Endodermal cell (in vitro differentiated cells): Measurements from ENCODE around the gene ZC3H12C. TPM values are rescaled to one million over a fixed set of nuclear protein-coding genes. Genes with fewer than 3 reads are reported as not detected.

ENCODE experiments used
- DNase-seq: peaks from one replicate; pipeline ENCODE4 v3.0.0-alpha.2; 2017
- H3K27ac ChIP-seq: 2 replicates; pipeline ENCODE4 v1.5.1; 2013; ENCODE audit warnings: mild to moderate bottlenecking, low read depth, low read length, moderate library complexity
- H3K27me3 ChIP-seq: 2 replicates; pipeline ENCODE4 v1.6.1; 2013; ENCODE audit warnings: mild to moderate bottlenecking, low read length, moderate library complexity; ENCODE audit not compliant: insufficient read depth, control insufficient read depth, poor library complexity, severe bottlenecking
- H3K36me3 ChIP-seq: 2 replicates; pipeline ENCODE4 v1.7.0; 2013; ENCODE audit warnings: mild to moderate bottlenecking, low read length, moderate library complexity; ENCODE audit not compliant: control insufficient read depth, insufficient read depth
- H3K4me1 ChIP-seq: one replicate; pipeline ENCODE4 v1.7.0; 2013; ENCODE audit warnings: low read length; ENCODE audit not compliant: control insufficient read depth, insufficient read depth
- H3K4me3 ChIP-seq: 2 replicates; pipeline ENCODE4 v1.5.1; 2013; ENCODE audit warnings: mild to moderate bottlenecking, low read length, moderate library complexity
- H3K9ac ChIP-seq: 2 replicates; pipeline ENCODE4 v1.6.1; 2013; ENCODE audit warnings: mild to moderate bottlenecking, low read length, moderate library complexity; ENCODE audit not compliant: poor library complexity, severe bottlenecking; ENCODE audit errors: extremely low read depth
- H3K9me3 ChIP-seq: 2 replicates; pipeline ENCODE4 v1.6.1; 2013; ENCODE audit warnings: mild to moderate bottlenecking, low read length, moderate library complexity; ENCODE audit not compliant: control insufficient read depth
- H3K27ac Mint-ChIP-seq: 2 replicates; pipeline ENCODE4 v1.8.0; 2020; ENCODE audit warnings: mixed read lengths
- H3K27me3 Mint-ChIP-seq: 2 replicates; pipeline ENCODE4 v1.8.0; 2021; ENCODE audit warnings: mild to moderate bottlenecking, mixed read lengths; ENCODE audit not compliant: insufficient read depth
- H3K36me3 Mint-ChIP-seq: 2 replicates; pipeline ENCODE4 v1.8.0; 2020; ENCODE audit warnings: low read depth, mixed read lengths
- H3K4me1 Mint-ChIP-seq: 2 replicates; pipeline ENCODE4 v1.8.0; 2020; ENCODE audit warnings: mixed read lengths
- H3K4me3 Mint-ChIP-seq: 2 replicates; pipeline ENCODE4 v1.8.0; 2020; ENCODE audit warnings: mild to moderate bottlenecking, moderate library complexity, mixed read lengths
- H3K9me3 Mint-ChIP-seq: 2 replicates; pipeline ENCODE4 v1.8.0; 2020; ENCODE audit warnings: mild to moderate bottlenecking, mixed read lengths
- WGBS, 2 experiments: methylation state at CpG; one replicate each; pipeline versions ENCODE4 v1.1.5 to v1.1.7; 2013; ENCODE audit warnings: missing lambda C conversion rate in 2 of 2, mixed read lengths in 1 of 2; ENCODE audit not compliant: insufficient coverage in 1 of 2, insufficient read length in 1 of 2; 5-methylcytosine and 5-hydroxymethylcytosine counted together
- total RNA-seq, 2 donors: library from RNA; stranded (reverse); fragmentation: NEBNext Ultra II Directional in 1 of 2; extraction: Animal tissue kit (Norgen Biotek cat#: 25700) in 1 of 2; gene quantifications; 2 replicates in 1 of 2; 3 replicates in 1 of 2; pipeline ENCODE4 v1.2.1, GENCODE V29; 2021
- TF ChIP-seq, protein P1 (sequence below): fragments of 200-600 bp; sonication (generic); conservative IDR thresholded peaks from 2 replicates; pipeline ENCODE4 v1.5.0; 2021; ENCODE audit warnings: antibody characterized with exemption, mild to moderate bottlenecking

Gene ZC3H12C
- total RNA-seq, 2 donors from 2014 or later, result 4.1 to 5.6 TPM

DNA sequence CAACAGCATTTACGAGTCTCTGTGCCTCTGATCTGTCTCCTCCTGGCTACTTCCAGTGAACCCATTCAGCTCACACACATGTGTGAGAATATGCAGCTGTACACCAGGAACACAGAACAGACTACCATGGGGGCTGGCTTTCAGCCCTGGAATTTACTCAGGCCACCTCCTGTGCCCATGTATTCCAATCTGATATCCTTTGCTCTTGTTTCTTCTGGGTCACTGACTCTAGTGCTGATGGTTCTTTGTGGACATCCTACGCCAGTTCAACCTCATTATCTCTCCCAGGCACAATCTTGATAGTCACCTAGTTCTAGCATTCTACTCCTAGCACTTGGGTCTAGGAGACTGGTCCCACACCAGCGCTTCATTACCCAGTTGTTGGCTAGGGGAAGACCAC is 23.0 kb upstream of the ZC3H12C start:
- Mint-ChIP-seq H3K36me3 (no peaks in the 10 kb centered on the region), H3K4me3 (no peak overlapping the region), H3K27me3 (no peaks in the 10 kb centered on the region), H3K27ac (no peak overlapping the region), H3K4me1 (no peaks in the 10 kb centered on the region), H3K9me3 (no peaks in the 10 kb centered on the region)
- Histone ChIP-seq H3K4me3 (no peak overlapping the region), H3K36me3 (no peaks in the 10 kb centered on the region), H3K9me3 (no peaks in the 10 kb centered on the region), H3K27me3 (no peaks in the 10 kb centered on the region), H3K4me1 (no peaks in the 10 kb centered on the region), H3K27ac (no peak overlapping the region), H3K9ac (no peak overlapping the region)
- TF ChIP-seq, protein P1, sequence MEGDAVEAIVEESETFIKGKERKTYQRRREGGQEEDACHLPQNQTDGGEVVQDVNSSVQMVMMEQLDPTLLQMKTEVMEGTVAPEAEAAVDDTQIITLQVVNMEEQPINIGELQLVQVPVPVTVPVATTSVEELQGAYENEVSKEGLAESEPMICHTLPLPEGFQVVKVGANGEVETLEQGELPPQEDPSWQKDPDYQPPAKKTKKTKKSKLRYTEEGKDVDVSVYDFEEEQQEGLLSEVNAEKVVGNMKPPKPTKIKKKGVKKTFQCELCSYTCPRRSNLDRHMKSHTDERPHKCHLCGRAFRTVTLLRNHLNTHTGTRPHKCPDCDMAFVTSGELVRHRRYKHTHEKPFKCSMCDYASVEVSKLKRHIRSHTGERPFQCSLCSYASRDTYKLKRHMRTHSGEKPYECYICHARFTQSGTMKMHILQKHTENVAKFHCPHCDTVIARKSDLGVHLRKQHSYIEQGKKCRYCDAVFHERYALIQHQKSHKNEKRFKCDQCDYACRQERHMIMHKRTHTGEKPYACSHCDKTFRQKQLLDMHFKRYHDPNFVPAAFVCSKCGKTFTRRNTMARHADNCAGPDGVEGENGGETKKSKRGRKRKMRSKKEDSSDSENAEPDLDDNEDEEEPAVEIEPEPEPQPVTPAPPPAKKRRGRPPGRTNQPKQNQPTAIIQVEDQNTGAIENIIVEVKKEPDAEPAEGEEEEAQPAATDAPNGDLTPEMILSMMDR, result no peak
- no peak for DNase-seq
- WGBS, 2 experiments, result 92 to 95% methylated on average over 2 to 3 of the region's 3 CpGs

DNA sequence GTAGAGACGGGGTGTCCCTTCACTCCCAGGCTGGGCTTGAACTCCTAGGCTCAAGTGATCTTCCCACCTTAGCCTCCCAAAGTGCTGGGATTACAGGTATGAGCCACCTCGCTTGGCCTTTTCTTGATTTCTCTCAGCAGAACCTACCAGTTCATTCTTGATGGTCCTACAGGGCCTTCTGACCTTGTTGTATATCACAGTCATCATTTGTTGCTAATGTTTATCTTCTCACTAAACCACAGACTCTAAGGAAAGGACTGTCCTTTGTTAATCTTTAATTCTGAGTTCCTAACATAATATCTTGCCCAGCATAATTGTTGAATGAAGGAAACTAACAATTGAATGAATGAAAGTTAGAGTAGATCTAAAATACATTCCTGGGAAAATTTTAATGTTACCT is 22.0 kb upstream of the ZC3H12C start:
- Mint-ChIP-seq H3K27ac (no peak overlapping the region), H3K4me3 (no peak overlapping the region), H3K27me3 (no peaks in the 10 kb centered on the region), H3K9me3 (no peaks in the 10 kb centered on the region), H3K36me3 (no peaks in the 10 kb centered on the region), H3K4me1 (peaks cover 3% of the 10 kb centered on the region)
- H3K9ac ChIP-seq, result no peak overlapping the region
- WGBS, 2 experiments, result 87 to 93% methylated on average over 2 of the region's 2 CpGs
- no peak overlapping the region for H3K27ac ChIP-seq
- no peaks in the 10 kb centered on the region for H3K4me1 ChIP-seq
- no peaks in the 10 kb centered on the region for H3K9me3 ChIP-seq
- DNase-seq, result no peak
- no peak overlapping the region for H3K4me3 ChIP-seq
- no peaks in the 10 kb centered on the region for H3K27me3 ChIP-seq
- no peaks in the 10 kb centered on the region for H3K36me3 ChIP-seq
- TF ChIP-seq, protein P1, result no peak

DNA sequence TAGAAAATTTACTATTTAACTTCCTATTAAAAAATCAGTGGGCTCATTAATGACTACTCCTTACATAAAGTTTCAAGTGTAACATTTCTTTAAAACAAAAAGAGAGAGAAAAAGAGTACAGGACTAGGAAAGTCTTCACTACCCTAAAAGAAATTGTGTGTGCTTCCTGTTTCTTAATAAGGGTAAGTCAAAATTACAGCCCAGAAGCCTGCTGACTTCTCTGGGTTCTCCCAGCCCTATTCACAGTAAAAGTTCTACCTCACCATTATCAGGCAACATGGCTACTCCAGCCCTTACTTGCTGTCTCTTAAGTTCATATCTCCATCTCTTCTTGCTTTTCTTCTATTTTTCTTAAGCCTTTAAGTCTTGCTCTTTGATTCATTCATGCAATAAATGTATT is 20.3 kb upstream of the ZC3H12C start:
- no peaks in the 10 kb centered on the region for H3K9me3 ChIP-seq
- Mint-ChIP-seq H3K9me3 (no peaks in the 10 kb centered on the region), H3K4me1 (peaks cover 11% of the 10 kb centered on the region), H3K36me3 (no peaks in the 10 kb centered on the region), H3K27ac (no peak overlapping the region), H3K4me3 (no peak overlapping the region), H3K27me3 (no peaks in the 10 kb centered on the region)
- no peaks in the 10 kb centered on the region for H3K36me3 ChIP-seq
- no peaks in the 10 kb centered on the region for H3K27me3 ChIP-seq
- H3K4me1 ChIP-seq, result no peaks in the 10 kb centered on the region
- no peak overlapping the region for H3K9ac ChIP-seq
- TF ChIP-seq, protein P1, result no peak
- no peak overlapping the region for H3K4me3 ChIP-seq
- H3K27ac ChIP-seq, result no peak overlapping the region
- no peak for DNase-seq
